Thoracic aorta (tissue), 2 donors: ENCODE data around the gene ASCL2. TPM values are rescaled to one million over a fixed set of nuclear protein-coding genes. Genes with fewer than 3 reads are reported as not detected.

ENCODE experiments used
- ATAC-seq: fragments of 150-250 bp; one replicate; pipeline ENCODE4 v1.8.0; 2017; ENCODE audit warnings: low read depth; ENCODE audit not compliant: insufficient number of reproducible peaks, low FRiP score
- DNase-seq: peaks from one replicate; pipeline ENCODE4 v3.0.0-alpha.2; 2020; ENCODE audit warnings: low spot score
- H3K27ac ChIP-seq, 2 donors: fragments of 200-600 bp; sonication (generic); 1 replicate in 1 of 2; 2 replicates in 1 of 2; pipeline ENCODE4 v1.5.1; 2016; ENCODE audit warnings: mild to moderate bottlenecking in 2 of 2, moderate library complexity in 2 of 2
- H3K27me3 ChIP-seq: fragments of 200-600 bp; sonication (generic); replicated peaks from 2 replicates; pipeline ENCODE4 v1.6.0; 2016; ENCODE audit warnings: mild to moderate bottlenecking; ENCODE audit not compliant: insufficient read depth
- H3K36me3 ChIP-seq: fragments of 200-600 bp; sonication (generic); one replicate; pipeline ENCODE4 v1.5.1; 2016
- H3K4me1 ChIP-seq, 2 donors: fragments of 200-600 bp; sonication (generic); 1 replicate in 1 of 2; 2 replicates in 1 of 2; pipeline versions ENCODE4 v1.5.1 to v1.6.0; 2016; ENCODE audit warnings: low read depth in 2 of 2, mild to moderate bottlenecking in 1 of 2; ENCODE audit not compliant: control insufficient read depth in 1 of 2
- H3K4me3 ChIP-seq: fragments of 200-600 bp; sonication (generic); 2 replicates; pipeline ENCODE4 v1.5.1; 2016; ENCODE audit warnings: mild to moderate bottlenecking
- H3K9me3 ChIP-seq: fragments of 200-600 bp; sonication (generic); 2 replicates; pipeline ENCODE4 v1.5.1; 2016
- total RNA-seq, 2 donors: library from RNA; depleted of rRNA; stranded (reverse); fragments of >200 nt; gene quantifications; one replicate each; pipeline versions ENCODE4 v1.1.0 to v1.2.3, GENCODE V29; 2016
- TF ChIP-seq, protein P1 (sequence below): fragments of 200-600 bp; sonication (generic); IDR thresholded peaks from one replicate; pipeline ENCODE4 v1.5.1; 2019; ENCODE audit warnings: antibody characterized with exemption

ASCL2 gene
- total RNA-seq, 2 donors from 2014 or later = 0.41 to 0.78 TPM

- DNase-seq = no peak
- Histone ChIP-seq H3K4me3 (no peak overlapping the region), H3K27ac (peak overlapping the region in 1 of 2 donors; percentile 60), H3K9me3 (no peaks in the 10 kb centered on the region), H3K36me3 (no peaks in the 10 kb centered on the region), H3K27me3 (no peaks in the 10 kb centered on the region), H3K4me1 (peaks cover 19 to 41% of the 10 kb centered on the region in 2 donors)
- ATAC-seq = no peak
- TF ChIP-seq, protein P1, sequence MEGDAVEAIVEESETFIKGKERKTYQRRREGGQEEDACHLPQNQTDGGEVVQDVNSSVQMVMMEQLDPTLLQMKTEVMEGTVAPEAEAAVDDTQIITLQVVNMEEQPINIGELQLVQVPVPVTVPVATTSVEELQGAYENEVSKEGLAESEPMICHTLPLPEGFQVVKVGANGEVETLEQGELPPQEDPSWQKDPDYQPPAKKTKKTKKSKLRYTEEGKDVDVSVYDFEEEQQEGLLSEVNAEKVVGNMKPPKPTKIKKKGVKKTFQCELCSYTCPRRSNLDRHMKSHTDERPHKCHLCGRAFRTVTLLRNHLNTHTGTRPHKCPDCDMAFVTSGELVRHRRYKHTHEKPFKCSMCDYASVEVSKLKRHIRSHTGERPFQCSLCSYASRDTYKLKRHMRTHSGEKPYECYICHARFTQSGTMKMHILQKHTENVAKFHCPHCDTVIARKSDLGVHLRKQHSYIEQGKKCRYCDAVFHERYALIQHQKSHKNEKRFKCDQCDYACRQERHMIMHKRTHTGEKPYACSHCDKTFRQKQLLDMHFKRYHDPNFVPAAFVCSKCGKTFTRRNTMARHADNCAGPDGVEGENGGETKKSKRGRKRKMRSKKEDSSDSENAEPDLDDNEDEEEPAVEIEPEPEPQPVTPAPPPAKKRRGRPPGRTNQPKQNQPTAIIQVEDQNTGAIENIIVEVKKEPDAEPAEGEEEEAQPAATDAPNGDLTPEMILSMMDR = no peak
These were observed 42.9 kb upstream of the ASCL2 start for GRCh38 chr11:2313051-2313951.

DNA sequence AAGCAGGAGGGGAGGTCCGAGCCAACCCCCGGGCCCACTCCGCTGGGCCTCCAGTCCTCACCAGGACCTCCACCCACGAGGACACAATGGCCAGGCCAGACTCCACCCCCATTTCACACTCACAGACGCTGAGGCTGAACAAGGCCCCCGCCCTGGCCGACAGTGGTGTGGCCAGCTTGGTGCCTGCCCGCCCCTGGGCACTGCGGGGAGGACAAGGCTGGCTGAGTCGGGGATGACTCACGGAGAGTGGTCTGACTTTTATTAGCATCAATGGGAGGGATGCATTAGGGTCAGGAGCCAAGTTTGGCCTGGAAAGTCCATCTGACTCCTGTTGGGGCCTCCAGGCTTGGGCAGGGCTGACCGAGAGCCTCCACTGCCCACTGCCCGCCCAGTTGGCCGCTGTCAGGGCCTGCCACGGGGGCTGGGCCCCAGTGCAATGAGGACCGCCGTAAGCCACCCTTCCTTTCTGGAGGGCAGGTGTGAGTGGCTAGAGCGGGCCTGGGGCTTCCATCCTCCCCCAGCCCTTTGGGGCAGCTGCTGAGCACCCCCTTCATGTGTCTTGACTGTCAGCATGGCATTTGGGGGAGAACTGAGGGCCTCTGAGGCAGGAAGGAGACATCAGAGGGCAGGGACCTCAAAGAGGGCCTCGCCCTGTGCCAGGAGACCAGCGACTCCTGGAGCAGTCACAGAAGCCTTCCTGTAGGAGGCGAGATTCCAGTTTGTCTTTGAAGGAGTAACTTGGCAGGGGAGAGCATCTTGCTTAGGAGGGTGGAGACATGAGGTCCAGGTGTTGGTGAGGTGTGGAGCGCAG lies 42.0 kb upstream of the ASCL2 start:
- H3K9me3 ChIP-seq = no peaks in the 10 kb centered on the region
- no peak overlapping the region for H3K4me3 ChIP-seq
- TF ChIP-seq, protein P1 = no peak
- DNase-seq (no peak), ATAC-seq (no peak)
- no peaks in the 10 kb centered on the region for H3K27me3 ChIP-seq
- no peaks in the 10 kb centered on the region for H3K36me3 ChIP-seq
- H3K27ac ChIP-seq = peak overlapping the region in 1 of 2 donors; percentile 60
- peaks cover 19 to 42% of the 10 kb centered on the region in 2 donors for H3K4me1 ChIP-seq

DNA sequence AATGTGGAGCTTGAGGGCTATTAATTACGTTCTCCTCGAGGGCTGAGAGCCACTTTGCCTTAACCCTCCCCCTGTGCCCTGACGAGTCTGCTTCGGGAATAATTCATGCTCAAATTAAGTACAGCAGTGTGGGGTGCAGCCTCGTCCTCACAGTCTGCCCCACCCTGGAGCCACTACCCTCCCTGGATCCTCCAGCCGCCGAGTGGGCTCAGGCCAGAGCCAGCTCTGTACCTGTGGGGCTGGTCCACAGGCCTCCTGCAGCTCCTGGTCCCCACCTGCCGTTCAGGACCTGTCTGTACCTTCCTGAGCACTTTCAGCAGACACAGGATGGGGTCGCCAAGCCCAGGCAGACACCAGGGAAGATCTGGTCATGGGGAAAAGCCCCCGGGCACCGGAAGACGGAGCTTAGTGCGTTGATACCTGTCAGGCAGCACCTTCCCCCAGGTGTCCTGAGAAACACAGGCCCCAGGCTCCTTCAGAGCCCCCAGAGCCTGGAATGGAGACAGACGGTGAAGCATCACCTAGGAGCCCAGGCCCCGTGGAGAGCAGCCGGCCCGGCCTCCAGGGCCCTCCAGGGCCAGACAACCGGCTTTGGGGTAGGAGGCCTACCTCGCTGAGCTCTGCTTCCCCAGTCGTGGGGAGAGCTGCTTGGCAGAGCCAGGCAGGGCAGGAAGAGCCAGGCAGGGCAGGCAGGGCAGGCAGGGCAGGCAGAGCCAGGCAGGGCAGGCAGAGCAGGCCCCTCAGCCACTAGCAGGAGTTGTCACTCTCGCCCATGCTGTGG lies 41.2 kb upstream of the ASCL2 start:
- H3K27ac ChIP-seq = peak overlapping the region in 1 of 2 donors; percentile 60

GRCh38 chr11:2310786-2311352 lies 40.5 kb upstream of the ASCL2 start:
- H3K4me3 ChIP-seq = no peak overlapping the region
- no peaks in the 10 kb centered on the region for H3K9me3 ChIP-seq
- DNase-seq (no peak), ATAC-seq (no peak)
- no peaks in the 10 kb centered on the region for H3K27me3 ChIP-seq
- no peak overlapping the region for H3K27ac ChIP-seq
- H3K36me3 ChIP-seq = no peaks in the 10 kb centered on the region
- TF ChIP-seq, protein P1 = no peak
- peaks cover 29 to 56% of the 10 kb centered on the region in 2 donors for H3K4me1 ChIP-seq

More for the DNA sequence above, 41.2 kb upstream of the ASCL2 start:
- no peak for ATAC-seq
- H3K36me3 ChIP-seq = no peaks in the 10 kb centered on the region
- peaks cover 23 to 50% of the 10 kb centered on the region in 2 donors for H3K4me1 ChIP-seq
- DNase-seq = no peak
- TF ChIP-seq, protein P1 = no peak
- H3K9me3 ChIP-seq = no peaks in the 10 kb centered on the region
- H3K27me3 ChIP-seq = no peaks in the 10 kb centered on the region
- no peak overlapping the region for H3K4me3 ChIP-seq
